ENCODE results near the gene ATP8A2. TPM values are rescaled to one million over a fixed set of nuclear protein-coding genes. Genes with fewer than 3 reads are reported as not detected.
"Not testable (repeated sequence)": the region's sequence is repeated elsewhere in the genome, so short reads cannot be mapped to it uniquely, and the experiment has no call there.

Gene ATP8A2
- total RNA-seq, 2 donors from 2014 or later = 0.08 to 0.19 TPM

- no peaks in the 10 kb centered on the region for H3K36me3 ChIP-seq
- H3K4me3 ChIP-seq = no peak overlapping the region
- no peaks in the 10 kb centered on the region for H3K27me3 ChIP-seq
- DNase-seq (ENCODE audit: low spot score) = no peak
- no peaks in the 10 kb centered on the region for H3K4me1 ChIP-seq
- TF ChIP-seq CTCF (IDR thresholded peaks at IDR 0.05) = no peak
- H3K27ac ChIP-seq = no peak overlapping the region
- H3K9me3 ChIP-seq = no peaks in the 10 kb centered on the region
Observed at GRCh38 chr13:26067601-26068000, 695.8 kb downstream of the ATP8A2 start.

- not testable (repeated sequence) for H3K4me1 ChIP-seq; H3K27ac ChIP-seq; H3K4me3 ChIP-seq; H3K27me3 ChIP-seq; H3K36me3 ChIP-seq; DNase-seq (ENCODE audit: low spot score); H3K9me3 ChIP-seq
Observed at GRCh38 chr13:26068372-26068771, 696.6 kb downstream of the ATP8A2 start.

GRCh38 chr13:26069642-26070041 is 697.9 kb downstream of the ATP8A2 start:
- not testable (repeated sequence) for H3K27me3 ChIP-seq; H3K4me3 ChIP-seq; DNase-seq (ENCODE audit: low spot score); H3K9me3 ChIP-seq; H3K4me1 ChIP-seq; H3K36me3 ChIP-seq; H3K27ac ChIP-seq

GRCh38 chr13:26071691-26072090 is 699.9 kb downstream of the ATP8A2 start:
- Histone ChIP-seq H3K4me3 (no peak overlapping the region), H3K27ac (no peak overlapping the region), H3K4me1 (no peaks in the 10 kb centered on the region), H3K36me3 (no peaks in the 10 kb centered on the region), H3K9me3 (no peaks in the 10 kb centered on the region), H3K27me3 (no peaks in the 10 kb centered on the region)
- TF ChIP-seq CTCF (IDR thresholded peaks at IDR 0.05) = no peak
- DNase-seq (ENCODE audit: low spot score) = no peak

- not testable (repeated sequence) for H3K9me3 ChIP-seq; H3K27me3 ChIP-seq; H3K36me3 ChIP-seq; H3K4me3 ChIP-seq; H3K27ac ChIP-seq; DNase-seq (ENCODE audit: low spot score); H3K4me1 ChIP-seq
- TF ChIP-seq CTCF (IDR thresholded peaks at IDR 0.05) = peak in 1 of 2 donors; percentile 12
Observed at GRCh38 chr13:26072335-26072734, 700.6 kb downstream of the ATP8A2 start.

- no peak overlapping the region for H3K4me3 ChIP-seq
- DNase-seq (ENCODE audit: low spot score) = no peak
- H3K27ac ChIP-seq = no peak overlapping the region
- no peak for TF ChIP-seq CTCF (IDR thresholded peaks at IDR 0.05)
- no peaks in the 10 kb centered on the region for H3K4me1 ChIP-seq
- no peaks in the 10 kb centered on the region for H3K27me3 ChIP-seq
- H3K9me3 ChIP-seq = no peaks in the 10 kb centered on the region
- H3K36me3 ChIP-seq = no peaks in the 10 kb centered on the region
Observed at GRCh38 chr13:26074706-26075105, 702.9 kb downstream of the ATP8A2 start.

Other genes with a start within 250 kb of the ATP8A2 start
- gene AMER2, start 199.7 kb upstream of the ATP8A2 start, total RNA-seq = not detected
- 10 to 100 TPM; 14.8 to 21.2 TPM for gene MTMR6, start 84.5 kb upstream of the ATP8A2 start, total RNA-seq
- gene NUP58, start 70.3 kb upstream of the ATP8A2 start, total RNA-seq = 10 to 100 TPM; 24.7 to 27.9 TPM